NCI-H748 (cell line): ENCODE data around the gene GBA3.

ENCODE experiments used
- DNase-seq: peaks from one replicate; lab custom pipeline; 2025; ENCODE audit not compliant: unreplicated experiment; lab: John Stamatoyannopoulos, UW

Gene GBA3

GRCh38 chr4:22778547-22779163, 85.9 kb downstream of the GBA3 start:
- DNase-seq: no peak

- DNase-seq: no peak
Observed at GRCh38 chr4:22780317-22780716, 87.6 kb downstream of the GBA3 start.

- DNase-seq: no peak
Observed at GRCh38 chr4:22780797-22781196, 88.1 kb downstream of the GBA3 start.

- no peak for DNase-seq
Observed at GRCh38 chr4:22787753-22788375, 95.1 kb downstream of the GBA3 start.

- no peak for DNase-seq
Observed at GRCh38 chr4:22790631-22791030, 97.9 kb downstream of the GBA3 start.

- DNase-seq: peak; percentile 6
Observed at GRCh38 chr4:22794732-22795131, 102.0 kb downstream of the GBA3 start.

- no peak for DNase-seq
Observed at GRCh38 chr4:22801391-22801790, 108.7 kb downstream of the GBA3 start.

GRCh38 chr4:22802876-22803275, 110.1 kb downstream of the GBA3 start:
- DNase-seq: no peak

GRCh38 chr4:22803512-22803911, 110.8 kb downstream of the GBA3 start:
- no peak for DNase-seq

- no peak for DNase-seq
Observed at GRCh38 chr4:22814906-22815305, 122.2 kb downstream of the GBA3 start.

- peak; percentile 67 for DNase-seq
Observed at GRCh38 chr4:22824091-22824490, 131.4 kb downstream of the GBA3 start.

- DNase-seq: peak; percentile 66
Observed at GRCh38 chr4:22842360-22843018, 149.8 kb downstream of the GBA3 start.

- DNase-seq: no peak
Observed at GRCh38 chr4:22848332-22848731, 155.6 kb downstream of the GBA3 start.

- peak; percentile 94 for DNase-seq
Observed at GRCh38 chr4:22850055-22850454, 157.3 kb downstream of the GBA3 start.

GRCh38 chr4:22850630-22851029, 157.9 kb downstream of the GBA3 start:
- DNase-seq: peak; percentile 26

GRCh38 chr4:22857411-22857810, 164.7 kb downstream of the GBA3 start:
- DNase-seq: no peak

GRCh38 chr4:22859318-22859717, 166.6 kb downstream of the GBA3 start:
- DNase-seq: no peak
